Inferior parietal cortex (tissue), 1 donor: Measurements from ENCODE around the gene CSTF1.

Source experiments
- DNase-seq: peaks from one replicate; pipeline ENCODE4 v3.0.0-alpha.2; 2016; ENCODE audit errors: extremely low spot score

Gene CSTF1

GRCh38 chr20:56429502-56429901 lies 37.1 kb downstream of the CSTF1 start:
- DNase-seq, result no peak

GRCh38 chr20:56429941-56430340 lies 37.5 kb downstream of the CSTF1 start:
- DNase-seq, result no peak

GRCh38 chr20:56430461-56430860 lies 38.0 kb downstream of the CSTF1 start:
- DNase-seq, result no peak

DNA sequence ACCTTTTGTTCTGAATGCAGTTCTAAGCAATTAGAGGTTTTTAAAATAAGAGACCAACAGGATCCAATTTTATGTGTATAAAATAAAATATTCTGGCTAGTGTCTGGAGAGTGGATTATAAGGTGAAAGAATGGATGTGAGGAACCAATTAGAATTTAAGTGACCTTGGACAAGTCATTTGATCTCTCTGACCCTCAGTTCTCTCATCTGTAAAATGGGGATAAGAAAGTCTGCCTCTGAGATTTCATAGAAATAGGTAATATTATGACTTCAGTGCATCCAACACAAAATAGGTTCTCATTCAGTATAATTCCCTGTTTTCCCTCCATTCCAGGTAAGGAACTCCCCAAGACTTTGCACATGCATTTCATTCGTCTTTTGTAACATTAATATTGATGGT lies 38.5 kb downstream of the CSTF1 start:
- no peak for DNase-seq

DNA sequence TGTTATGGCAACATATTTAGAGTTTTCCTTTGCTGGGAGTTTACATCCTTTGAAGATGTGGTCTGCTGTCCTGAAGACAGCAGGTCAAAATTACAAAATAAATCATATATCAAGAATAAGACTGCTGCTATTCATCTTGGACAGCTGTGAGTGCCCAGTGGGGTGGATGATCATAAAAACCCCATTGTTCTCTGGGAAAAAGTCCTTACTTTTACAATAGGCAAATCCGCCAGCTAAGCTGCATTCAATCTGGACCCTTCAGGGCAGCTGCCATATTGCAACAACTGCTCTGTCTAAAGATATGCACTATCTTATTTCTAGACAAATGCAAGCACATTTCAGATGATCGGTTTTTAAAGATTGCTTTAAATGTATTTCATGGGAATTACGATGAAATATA lies 39.0 kb downstream of the CSTF1 start:
- no peak for DNase-seq

- no peak for DNase-seq
Measured at GRCh38 chr20:56433221-56433879, 40.9 kb downstream of the CSTF1 start.

DNA sequence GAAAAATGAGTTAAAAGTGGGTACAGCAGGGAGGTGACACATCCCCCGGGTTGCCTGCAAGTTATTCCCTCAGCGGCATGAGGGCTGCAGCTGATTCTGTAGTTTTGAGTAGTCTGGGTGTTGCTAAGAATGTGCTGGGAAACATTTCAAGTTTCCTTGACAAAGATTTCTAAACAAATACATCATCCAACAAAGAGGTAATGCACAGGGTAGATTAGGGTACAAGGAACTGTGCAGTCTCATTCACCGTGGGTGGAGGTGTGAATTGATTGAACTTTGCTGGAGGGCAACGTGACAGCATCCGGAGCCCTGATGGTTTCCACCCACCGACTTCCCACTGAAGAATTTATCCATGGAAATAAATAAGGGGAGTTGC lies 41.4 kb downstream of the CSTF1 start:
- no peak for DNase-seq

DNA sequence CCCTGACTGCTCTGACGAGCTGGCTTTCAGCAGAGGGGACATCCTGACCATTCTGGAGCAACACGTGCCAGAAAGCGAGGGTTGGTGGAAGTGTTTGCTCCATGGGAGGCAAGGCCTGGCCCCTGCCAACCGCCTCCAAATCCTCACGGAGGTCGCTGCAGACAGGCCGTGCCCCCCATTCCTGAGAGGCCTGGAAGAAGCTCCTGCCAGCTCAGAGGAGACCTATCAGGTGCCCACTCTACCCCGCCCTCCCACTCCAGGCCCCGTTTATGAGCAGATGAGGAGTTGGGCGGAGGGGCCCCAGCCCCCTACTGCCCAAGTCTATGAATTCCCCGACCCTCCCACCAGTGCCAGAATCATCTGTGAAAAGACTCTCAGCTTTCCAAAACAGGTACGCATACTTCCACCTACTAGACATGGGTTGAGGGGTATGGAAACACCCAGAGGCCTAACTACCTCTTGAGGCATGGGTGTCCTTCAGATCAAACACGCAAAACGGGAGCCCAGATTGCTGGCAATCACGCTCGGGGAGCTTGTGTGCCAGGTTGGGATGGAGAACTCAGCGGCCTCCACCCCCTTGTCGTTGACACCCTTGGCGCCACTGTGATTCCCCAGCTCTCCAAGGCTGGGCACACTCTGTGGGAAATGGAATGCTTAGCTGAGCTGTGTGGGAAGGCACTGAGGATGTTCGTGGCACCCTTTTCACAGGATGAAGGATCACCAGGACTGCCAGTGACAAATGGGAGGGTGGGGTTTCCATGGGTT lies 44.9 kb downstream of the CSTF1 start:
- DNase-seq, result no peak

DNA sequence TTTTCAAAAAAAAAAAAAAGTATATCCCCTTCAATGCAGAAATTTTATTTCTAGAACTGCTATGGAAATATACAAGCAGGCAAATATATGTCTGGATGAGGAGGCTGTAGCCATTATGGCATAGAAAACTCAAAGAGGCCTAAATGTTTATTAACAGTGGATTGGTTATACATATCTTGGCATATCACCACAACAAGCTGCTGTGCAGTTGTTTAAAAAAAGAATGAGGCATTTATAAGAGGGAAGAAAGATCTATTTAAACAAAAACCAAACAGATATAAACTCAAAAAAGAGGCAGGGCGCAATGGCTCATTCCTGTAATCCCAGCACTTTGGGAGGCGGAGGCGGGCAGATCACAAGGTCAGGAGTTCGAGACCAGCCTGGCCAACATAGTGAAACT lies 45.8 kb downstream of the CSTF1 start:
- no peak for DNase-seq

- DNase-seq, result no peak
Measured at GRCh38 chr20:56439771-56440291, 47.4 kb downstream of the CSTF1 start.

- DNase-seq, result no peak
Measured at GRCh38 chr20:56440346-56441007, 48.0 kb downstream of the CSTF1 start.

DNA sequence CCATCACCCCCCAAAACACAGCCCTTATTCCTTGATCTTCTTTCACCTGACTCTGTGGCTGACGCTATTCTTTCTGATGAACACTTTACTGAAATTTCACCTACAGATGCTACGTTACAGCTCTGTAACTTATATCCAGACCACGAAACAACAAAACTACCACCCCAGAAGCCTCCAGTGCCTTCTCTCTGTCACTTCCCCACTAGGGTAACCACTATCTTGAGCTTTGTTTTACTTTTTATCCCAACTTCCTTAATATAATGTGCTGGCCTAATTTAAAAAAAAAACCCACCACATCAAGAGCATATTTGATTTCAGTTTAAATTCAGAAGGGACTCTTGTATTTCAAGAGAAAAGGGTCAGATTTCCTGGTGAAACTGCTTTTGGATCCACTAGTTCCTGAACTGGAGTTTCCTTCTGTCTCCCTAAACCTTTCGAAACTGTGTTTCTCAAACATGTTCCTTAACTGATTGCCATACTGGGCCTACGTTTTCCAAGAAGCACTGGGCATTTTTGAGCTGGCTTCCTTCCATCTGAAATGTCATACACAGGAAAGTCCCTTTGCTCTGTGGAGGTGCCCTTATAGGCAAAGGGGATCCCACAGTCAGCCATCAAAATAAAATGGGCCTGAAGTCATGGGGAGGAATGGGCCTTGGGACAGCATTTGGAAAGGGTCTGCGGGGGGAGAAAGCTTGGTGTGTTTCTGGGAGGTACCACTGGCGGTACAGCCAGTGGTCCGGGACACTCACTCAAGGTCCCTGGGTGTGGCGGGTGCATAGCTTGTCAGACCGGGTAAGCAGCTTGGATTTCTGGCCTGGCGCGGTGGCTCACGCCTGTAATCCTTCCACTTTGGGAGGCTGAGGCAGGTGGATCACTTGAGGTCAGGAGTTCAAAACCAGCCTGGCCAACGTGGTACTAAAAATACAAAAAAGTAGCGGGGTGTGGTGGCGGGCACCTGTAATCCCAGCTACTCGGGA lies 50.2 kb downstream of the CSTF1 start:
- DNase-seq, result no peak

DNA sequence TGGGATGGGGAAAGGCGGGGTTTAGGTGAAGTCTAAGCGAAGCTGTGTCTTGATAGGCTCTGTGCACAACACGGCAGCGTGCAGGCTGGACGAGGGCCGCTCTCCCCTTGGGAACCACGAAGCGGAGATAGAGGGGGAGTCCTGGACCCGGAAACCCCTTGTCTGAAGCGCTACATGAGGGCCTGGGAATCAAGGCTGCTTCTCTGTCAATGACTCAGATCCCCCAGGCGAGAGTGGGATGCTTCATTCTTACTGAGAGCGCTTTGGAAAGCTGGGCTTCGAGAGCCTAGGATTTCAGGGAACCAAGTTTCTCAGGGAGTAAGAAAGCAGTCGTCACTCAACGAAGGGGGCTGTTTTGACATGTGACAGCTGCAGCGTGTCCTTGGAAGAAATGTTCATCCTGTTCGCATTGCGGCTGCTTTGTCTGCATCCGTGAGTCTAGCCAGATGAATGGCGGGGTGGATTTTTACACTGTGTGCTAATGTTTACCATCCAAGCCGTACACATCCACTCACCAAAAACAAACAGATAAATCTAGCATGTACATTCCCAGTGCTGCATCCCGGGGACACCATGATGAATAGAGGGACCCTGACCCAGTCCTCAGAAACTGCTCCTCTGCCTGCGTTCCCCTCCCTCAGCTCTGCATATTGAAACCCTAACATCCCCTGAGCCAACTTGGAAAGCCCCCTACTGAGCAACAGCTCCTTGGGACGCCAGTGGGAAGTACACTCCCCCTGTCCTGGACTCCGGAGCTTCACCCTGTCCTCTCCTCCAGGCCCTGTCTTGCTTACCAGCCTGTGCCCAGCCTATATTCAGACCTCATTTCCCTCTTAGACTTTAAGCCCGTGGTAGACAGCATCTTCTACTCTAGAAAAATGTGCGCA lies 51.5 kb downstream of the CSTF1 start:
- DNase-seq, result no peak

GRCh38 chr20:56445130-56445529 lies 52.7 kb downstream of the CSTF1 start:
- no peak for DNase-seq

DNA sequence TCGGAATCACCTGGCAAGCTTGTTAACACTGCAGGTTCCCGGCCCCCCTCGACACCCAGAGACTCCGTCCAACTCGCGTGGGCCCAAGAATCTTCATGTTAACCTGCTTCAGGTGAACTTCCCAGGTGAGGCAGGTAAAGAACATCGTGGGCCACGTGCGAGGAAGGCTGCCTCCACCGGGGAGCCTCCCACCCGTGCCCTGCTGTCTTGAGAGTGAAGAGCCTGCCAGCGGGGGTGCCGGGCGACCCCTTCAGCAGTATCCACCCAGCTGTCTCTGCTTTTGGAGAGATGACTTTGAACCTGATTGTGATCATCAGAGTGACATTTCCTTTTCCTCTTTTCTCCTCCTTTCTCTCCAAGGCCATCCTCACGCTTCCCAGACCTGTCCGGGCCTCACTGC lies 53.1 kb downstream of the CSTF1 start:
- no peak for DNase-seq

- no peak for DNase-seq
Measured at GRCh38 chr20:56447227-56447626, 54.8 kb downstream of the CSTF1 start.

GRCh38 chr20:56449459-56449858 lies 57.0 kb downstream of the CSTF1 start:
- DNase-seq, result no peak

DNA sequence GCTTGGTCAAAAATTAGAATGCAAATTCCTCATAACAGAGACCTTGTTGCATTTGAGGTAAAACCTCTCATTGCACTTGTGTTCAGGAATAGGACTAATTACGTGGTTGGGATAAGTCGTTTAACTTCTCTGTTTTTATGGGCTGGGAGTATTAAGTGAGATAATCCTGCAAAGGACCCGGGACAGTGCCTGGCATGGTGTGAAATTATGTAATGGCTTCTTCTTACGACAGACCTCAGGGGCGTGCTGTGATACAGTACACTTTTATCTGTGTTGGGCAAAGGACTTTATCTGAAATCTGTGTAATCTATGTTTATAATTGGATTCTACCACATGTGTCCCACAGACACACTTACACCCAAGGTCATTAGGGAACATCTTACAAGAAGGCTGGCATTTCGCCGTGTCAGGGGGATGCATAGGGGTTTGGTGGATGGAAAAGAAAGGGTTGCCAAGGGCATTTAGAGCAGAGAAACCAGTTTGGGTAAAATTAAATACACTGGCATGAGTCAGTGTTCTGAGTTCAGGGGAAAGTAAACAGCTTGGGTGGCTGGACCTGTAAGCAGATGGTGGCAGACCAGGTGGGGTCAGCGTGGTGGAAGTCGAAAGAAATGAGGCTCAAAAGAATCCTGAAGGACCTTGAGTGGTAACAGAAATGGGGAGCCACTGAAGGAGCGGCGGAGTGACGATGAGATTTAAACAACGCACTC lies 58.8 kb downstream of the CSTF1 start:
- no peak for DNase-seq

DNA sequence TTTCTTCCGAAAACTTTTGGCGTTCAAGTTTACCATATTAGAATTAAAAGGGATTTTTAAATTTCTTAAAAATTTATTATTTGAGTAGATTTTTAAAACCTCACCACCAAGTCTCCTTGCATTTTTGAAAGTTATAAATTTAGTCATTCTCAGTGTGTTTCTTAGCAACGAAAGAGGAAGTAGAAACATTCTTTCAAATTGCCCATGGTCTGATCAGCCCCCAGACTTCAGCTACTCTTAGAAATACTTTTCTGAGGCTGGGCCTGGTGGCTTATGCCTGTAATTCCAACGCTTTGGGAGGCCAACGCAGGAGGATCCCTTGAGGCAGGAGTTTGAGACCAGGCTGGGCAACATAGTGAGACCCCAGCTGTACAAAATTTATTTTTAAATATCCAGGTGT lies 60.9 kb downstream of the CSTF1 start:
- DNase-seq, result no peak

DNA sequence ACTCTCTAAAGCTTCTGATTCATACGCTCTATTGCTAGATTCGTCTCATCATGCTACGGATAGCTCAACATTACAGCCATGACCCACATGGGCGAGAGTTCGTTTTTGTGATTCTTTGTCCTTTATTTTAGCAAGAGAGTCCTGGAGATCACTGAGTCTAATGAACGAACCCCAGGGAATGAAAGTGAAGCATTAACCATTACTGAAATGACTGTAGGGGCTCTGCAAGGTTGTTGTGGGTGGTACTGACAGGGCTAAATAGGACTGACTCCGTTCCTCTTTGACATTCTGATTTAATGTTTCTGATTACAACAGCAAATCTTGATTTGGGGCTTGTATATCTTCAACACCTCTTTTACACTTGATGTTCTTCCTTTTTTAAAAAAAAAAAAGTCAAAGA lies 62.3 kb downstream of the CSTF1 start:
- DNase-seq, result no peak
